GM18507 (cell line): Measurements from ENCODE around the gene HHIP.
A peak's percentile ranks its signal among the peaks of the same experiment; 100 is the strongest.
"Not testable (repeated sequence)": the region's sequence is repeated elsewhere in the genome, so short reads cannot be mapped to it uniquely, and the experiment has no call there.

Source experiments
- DNase-seq: peaks from one replicate; pipeline ENCODE4 v3.0.0; 2011; ENCODE audit warnings: low read depth; ENCODE audit not compliant: insufficient read length; ENCODE audit errors: extremely low spot score
- FAIRE-seq: peaks from 2 replicates; lab custom pipeline; 2011; peaks lifted over from hg19 to GRCh38; lab: Jason Lieb, UNC

HHIP gene

DNA sequence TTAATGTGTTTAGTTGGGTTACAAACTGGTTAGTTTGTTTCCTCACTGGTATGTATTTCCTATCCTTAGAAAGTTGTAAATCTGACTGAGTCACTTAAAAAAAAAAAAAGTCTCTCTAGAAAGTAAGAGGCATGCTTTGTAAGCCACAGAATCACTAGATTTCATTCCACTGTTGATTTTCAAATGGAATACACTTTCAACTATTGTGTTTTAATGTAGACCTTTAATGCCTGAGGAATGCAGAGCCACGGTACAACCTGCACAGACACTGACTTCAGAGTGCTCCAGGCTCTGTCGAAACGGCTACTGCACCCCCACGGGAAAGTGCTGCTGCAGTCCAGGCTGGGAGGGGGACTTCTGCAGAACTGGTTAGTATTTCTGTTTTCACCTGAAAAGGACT, 88.6 kb downstream of the HHIP start:
- no peak for FAIRE-seq
- DNase-seq = no peak

DNA sequence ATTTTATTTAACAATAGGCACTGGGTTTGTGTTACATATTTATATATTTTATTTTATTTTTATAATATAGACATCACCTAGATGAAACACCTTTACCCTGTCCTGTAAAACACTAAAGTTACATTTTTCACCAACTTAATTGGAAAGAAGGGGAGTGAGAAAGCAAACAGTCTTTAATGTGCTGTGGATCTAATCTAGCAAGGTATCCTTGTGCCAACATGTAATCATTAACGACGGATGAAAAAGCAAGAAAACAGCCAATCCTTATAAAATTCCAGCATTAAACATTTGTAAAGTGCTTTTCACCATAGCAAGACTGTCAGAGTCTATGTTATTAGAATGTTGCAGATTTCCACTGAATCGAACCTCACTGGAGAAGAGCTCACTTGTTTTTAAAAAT, 92.7 kb downstream of the HHIP start:
- no peak for FAIRE-seq

DNA sequence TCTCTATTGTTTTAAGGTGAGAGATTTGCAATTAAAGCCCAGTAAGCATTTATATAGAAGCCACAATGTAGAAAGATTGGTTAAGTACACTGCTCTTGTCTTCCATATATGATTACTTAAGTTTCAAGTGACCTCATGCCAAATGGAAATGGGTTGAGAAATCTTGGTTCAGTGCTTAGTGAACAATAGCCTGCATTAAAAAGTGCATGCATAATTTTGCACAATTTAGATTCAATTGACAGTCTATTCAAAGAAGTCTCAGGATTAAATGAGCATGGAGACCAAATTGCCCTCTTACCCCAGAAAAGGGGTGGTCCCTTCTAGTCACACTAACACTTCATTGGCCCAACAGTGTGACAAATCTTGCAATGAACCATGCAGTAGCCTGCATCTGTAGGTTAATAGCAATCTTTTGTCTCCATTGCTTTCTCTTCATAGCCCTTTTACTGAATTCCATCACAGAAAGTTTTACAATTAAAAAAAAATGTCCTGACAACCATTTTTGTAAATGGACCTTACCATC, 93.6 kb downstream of the HHIP start:
- FAIRE-seq = no peak

More for the DNA sequence above, 92.7 kb downstream of the HHIP start:
- DNase-seq = no peak

DNA sequence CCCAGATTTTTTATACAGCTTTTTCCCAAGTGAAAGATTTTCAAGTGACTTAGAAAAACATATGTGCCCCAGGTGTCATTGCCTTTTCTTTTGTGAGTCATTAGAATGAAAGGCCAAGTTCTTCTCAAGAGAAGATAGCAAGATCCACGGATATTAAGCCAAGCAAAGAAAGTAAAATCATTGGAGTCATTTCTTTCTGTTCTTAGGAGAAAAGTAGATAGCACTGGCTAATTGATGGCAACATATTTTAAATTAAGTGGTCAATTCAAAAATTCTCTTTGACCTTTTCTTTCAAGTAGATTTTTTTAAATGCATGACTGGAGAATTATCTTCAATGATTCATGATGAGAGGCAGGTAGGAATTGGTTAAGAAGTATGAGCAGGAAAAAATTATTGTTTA, 94.4 kb downstream of the HHIP start:
- DNase-seq = no peak
- no peak for FAIRE-seq

More for the DNA sequence above, 93.6 kb downstream of the HHIP start:
- no peak for DNase-seq

DNA sequence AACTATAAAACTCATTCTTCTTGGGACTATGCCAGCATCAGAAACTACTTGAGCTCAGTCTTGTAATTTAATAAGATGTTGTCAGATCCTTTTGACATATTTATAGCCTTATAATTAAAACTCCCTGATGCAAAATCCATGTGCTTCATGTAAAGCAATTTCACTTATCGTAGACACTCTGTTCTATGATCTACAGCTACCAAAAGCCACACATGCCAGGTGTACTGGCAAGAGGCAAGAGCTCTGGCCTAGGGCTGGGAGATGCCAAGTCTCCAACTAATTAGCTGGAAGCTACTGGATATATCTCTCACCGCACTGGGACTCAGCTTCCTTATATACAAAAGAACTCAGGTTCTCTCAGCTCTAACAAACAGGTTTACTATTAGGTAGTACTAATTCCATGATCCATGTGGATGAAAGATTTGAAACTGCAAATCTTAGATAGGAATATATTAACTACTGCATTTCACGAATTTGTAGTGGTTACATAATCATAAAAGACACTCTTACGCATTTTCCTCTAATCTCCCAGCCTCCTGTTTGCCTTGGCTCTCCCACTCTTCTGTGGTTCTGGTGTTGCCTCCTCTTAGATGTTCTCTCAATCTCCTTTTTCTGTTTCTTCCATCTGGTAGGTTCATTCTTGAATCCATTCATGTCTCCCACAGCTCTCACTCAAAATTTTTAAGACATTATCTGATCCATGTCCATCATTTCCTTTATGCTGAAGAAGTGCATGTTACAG, 103.0 kb downstream of the HHIP start:
- no peak for DNase-seq
- FAIRE-seq = no peak

DNA sequence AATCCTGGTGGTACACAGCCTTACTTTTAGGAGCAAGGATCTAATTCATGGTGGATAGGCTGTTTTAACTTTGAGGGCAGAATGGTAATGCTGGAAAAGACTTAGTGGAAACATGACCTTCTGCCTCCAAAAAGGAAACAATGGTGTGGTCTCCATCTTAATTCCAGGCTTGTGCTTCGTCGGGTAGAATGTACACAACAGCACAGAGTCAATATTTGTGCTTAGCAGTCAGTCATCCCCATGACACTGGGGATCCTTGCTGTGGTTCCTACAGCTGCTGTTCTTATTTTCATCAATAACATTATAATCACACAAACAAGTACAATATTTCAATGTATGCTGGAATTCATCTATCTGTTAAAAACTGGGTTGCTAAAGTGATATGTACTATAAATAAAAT, 104.4 kb downstream of the HHIP start:
- FAIRE-seq = no peak
- DNase-seq = no peak

DNA sequence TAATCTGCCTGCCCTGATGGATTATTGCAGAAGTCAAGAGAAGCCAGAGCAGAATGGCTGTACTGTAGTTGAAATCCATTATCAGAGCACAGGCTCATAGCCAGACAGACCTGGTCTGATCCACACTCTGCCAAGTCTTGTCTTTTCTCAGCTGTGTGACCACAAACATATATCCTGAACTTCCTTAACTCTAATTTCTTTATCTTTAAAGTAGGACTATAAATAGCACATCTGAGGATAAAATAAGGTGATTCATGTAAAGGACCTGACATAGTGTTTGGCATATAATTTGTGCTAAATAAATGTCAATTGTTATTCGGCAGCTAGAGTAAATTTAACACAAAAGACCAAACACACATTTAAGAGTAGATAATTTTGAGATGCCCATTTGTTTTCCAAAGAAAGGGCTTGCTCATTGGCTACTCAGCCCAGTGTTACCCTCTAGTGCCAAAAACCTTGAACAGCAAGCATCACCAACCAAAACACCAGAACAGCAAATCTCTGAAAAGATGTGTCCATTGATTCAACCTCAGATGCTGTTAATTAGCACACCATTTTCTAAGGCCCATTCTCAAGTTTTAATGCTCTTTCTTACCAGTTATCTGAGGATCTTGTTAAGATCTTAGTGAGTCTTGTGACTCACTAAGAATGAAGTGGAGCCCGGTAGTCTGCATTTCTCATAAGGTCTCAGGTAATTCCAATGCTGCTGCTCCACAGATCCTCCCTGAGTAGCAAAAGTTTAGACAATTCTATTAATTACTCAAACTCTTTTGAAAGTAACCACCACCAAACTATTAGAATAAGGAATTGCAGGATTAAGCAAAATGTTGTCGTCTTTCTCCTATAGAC, 108.8 kb downstream of the HHIP start:
- FAIRE-seq = no peak
- no peak for DNase-seq

DNA sequence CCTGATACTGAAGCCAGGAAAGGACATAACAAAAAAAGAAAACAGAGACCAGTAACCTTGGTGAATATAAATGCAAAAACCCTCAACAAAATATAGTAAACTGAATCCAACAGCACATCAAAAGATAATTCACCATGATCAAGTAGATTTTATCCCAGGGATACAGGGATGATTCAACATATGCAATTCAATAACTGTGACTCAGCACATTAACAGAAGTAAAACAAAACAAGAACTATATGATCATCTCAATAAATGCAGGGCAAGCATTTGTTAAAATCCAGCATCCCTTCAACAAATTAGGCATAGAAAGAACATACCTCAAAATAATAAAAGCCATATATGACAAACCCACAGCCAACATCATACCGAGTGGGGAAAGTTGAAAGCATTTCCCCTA, 112.0 kb downstream of the HHIP start:
- DNase-seq = no peak
- FAIRE-seq = no peak

DNA sequence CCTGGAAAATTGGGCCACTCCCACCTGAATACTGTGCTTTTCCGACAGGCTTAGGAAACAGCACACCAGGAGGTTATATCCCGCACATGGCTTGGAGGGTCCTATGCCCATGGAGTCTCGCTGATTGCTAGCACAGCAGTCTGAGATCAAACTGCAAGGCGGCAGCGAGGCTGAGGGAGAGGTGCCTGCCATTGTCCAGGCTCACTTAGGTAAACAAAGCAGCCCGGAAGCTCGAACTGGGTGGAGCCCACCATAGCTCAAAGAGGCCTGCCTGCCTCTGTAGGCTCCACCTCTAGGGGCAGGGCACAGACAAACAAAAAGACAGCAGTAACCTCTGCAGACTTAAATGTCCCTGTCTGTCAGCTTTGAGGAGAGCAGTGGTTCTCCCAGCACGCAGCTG, 122.9 kb downstream of the HHIP start:
- DNase-seq = not testable (repeated sequence)

DNA sequence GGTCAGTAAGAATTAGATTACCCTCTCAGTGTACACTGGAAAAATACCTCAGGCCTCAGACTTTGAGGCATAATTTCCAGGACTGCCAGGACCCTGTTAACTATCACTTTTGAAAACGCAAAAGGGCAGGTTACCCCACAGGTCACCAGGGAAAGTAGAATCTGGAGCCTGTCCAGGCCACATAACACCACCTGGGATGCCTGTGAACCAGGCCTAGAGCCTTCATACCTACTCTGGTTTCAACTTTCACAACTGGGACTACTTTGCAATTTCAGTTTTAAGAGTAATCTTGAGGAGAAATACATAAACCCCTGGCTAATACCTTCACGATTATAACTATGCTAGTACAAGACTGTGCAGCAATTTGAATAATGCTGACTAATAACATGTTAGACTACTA, 132.4 kb downstream of the HHIP start:
- DNase-seq (no peak), FAIRE-seq (no peak)

More for the DNA sequence above, 122.9 kb downstream of the HHIP start:
- FAIRE-seq = not testable (repeated sequence)

DNA sequence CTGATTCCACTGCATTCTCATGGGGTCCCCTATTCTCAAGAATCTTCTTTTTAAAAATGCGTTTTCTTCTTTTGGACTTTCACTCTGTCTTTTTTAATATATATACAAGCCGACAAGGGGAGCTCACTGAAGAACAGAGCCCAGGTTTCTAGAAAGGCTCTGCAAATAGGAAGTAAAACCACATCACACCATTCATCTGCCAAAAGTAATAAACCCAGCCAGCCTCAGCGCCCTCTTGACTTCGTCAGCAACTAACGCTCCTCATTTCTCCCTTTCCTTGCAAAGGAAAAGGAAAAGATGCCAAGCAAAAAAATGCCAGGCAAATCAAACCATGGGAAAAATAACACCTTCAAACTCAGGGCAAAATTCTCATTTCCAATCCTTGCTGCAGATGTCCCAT, 136.4 kb downstream of the HHIP start:
- FAIRE-seq (no peak), DNase-seq (no peak)

DNA sequence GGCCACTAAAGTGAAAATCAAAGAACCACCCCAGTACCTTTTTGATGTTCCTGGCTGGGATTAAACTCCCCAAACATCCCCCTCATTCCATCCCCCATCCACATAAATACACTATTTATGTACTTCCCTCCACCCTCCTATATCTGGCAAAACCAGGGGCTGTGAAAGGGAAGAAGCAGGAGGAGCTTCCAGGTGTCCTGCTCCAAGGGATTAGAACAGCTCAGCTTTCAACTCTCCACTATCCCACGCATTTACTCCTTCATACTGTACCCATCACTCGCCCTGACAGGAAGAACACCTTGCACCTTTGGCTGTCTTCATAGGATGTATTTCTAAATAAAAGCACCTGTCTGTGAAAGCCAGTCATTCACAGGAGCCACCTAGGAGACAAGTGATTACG, 140.0 kb downstream of the HHIP start:
- FAIRE-seq = no peak

DNA sequence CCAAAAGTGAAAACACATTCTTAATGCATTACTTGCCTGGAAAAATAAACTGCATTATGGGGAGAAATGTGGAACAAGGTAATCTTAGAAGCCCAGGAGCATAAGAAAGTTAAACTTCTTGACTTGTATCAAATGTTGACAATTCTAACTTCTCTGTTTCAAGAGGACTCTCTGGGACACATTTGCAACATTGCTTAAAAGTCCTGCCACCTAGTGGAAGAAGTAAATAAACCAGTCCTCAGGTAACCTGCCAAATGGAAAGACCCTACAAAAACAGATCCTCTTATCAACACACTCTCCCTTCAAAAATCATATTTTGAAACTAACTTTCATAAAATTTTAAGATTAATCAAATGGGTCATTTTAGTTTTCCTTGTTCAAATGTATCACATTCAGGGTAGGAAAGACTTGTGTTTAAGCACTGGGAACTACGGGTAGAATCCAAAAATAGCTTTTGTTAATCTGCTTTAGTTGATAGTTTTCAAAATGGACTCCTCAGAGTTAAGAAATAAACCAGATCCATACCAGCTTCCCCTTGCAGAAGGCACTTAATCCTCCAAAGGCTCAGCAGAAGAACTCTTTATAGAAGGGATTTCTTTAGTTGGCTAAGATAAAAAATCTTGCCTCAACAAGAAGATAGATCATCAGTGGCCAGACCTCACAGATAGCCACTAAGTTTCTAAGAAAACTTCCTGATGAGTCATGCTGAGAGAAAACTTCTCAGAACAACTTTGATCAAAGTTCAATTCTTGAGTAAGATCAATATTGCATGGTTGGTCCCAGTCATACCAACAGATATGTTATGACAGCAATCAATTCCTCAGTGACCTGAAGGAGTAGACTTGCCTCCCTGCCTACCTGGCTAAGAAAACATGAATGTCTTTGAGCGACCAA, 141.7 kb downstream of the HHIP start:
- FAIRE-seq (peak; percentile 84), DNase-seq (no peak)

More for the DNA sequence above, 140.0 kb downstream of the HHIP start:
- no peak for DNase-seq

DNA sequence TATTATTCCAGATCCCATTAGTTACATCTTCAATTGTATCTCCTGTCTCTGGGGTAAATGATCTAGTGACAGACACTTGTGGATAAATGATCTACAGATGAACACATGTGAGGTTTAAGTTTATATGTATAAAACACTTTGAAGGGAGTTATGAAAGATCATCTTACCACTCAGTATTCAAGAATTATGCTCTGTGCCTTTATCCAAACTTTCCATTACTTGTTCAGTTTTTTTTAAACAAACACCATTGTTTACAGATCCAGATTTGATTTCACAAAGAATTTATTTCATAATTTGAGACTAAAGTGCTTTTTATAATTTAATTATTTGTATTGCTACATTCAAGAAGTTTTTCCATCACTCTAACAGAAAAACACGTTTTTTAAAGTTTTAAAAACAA, 142.5 kb downstream of the HHIP start:
- no peak for FAIRE-seq

DNA sequence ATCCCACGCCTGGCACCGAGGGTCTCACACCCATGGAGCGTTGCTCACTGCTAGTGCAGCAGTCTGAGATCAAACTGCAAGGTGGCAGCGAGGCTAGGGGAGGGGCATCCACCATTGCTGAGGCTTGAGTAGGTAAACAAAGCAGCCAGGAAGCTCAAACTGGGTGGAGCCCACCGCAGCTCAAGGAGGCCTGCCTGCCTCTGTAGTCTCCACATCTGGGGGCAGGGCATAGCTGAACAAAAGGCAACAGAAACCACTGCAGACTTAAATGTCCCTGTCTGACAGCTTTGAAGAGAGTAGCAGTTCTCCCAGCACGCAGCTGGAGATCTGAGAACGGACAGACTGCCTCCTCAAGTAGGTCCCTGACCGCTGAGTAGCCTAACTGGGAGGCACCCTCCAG, 146.0 kb downstream of the HHIP start:
- not testable (repeated sequence) for DNase-seq, FAIRE-seq

More for the DNA sequence above, 142.5 kb downstream of the HHIP start:
- DNase-seq = no peak
